Hepatic stellate cell (primary cell): ENCODE measurements around the gene CTNNBL1.
"Not testable (repeated sequence)": the region's sequence is repeated elsewhere in the genome, so short reads cannot be mapped to it uniquely, and the experiment has no call there.

ENCODE experiments used
- DNase-seq: peaks from one replicate; pipeline ENCODE4 v3.0.0; 2011; ENCODE audit warnings: low spot score

Gene CTNNBL1

GRCh38 chr20:37856034-37856433 lies 162.2 kb downstream of the CTNNBL1 start:
- DNase-seq = not testable (repeated sequence)

- DNase-seq = peak; percentile 78
Measured at GRCh38 chr20:37856932-37857660, 163.3 kb downstream of the CTNNBL1 start.

- DNase-seq = no peak
Measured at GRCh38 chr20:37859406-37860171, 165.8 kb downstream of the CTNNBL1 start.

DNA sequence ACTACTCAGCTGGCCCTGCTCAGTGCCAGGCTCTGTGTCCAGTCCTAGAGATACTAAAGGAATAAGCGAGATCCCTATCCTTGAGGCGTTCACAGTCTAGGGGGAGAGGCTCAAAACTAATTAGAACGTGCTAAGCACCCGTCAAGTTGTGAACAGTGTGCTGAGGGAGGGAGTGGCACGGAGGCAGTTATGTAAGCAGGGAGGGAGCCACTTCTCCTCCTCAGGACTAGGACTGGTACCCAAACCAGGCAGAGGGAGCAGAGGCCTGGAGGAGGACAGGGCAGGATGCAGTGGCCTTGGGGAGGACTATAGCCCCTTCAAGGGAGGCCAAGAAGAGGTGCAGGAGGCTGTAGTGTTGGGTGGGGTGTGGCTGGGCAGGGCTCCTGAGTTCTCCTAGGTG lies 169.5 kb downstream of the CTNNBL1 start:
- DNase-seq = no peak

- DNase-seq = no peak
Measured at GRCh38 chr20:37864298-37864697, 170.5 kb downstream of the CTNNBL1 start.

GRCh38 chr20:37866051-37866450 lies 172.2 kb downstream of the CTNNBL1 start:
- no peak for DNase-seq

- DNase-seq = no peak
Measured at GRCh38 chr20:37867289-37868195, 173.7 kb downstream of the CTNNBL1 start.

DNA sequence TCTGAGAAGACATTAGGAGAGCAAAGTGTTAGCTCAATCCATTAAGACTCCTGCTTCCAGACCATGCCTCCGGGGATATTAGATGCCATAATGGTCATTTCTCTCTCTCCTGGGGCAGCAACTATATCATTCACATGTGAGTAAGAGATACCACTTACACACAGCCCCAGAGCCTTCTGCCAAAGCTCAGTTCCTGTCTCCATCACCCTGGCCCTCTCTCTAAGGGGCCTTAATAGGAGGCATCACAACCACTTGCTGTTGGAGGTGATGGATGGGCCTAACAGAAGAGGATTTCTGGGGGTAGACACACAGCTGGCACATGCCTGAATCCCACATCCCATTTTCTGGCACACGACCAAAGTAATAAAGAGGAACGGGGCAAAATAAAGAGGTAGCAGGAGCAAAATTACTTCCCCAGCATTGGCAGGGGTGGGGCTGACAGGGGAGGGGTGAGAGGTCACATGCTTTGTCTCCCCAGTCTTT lies 175.1 kb downstream of the CTNNBL1 start:
- no peak for DNase-seq

DNA sequence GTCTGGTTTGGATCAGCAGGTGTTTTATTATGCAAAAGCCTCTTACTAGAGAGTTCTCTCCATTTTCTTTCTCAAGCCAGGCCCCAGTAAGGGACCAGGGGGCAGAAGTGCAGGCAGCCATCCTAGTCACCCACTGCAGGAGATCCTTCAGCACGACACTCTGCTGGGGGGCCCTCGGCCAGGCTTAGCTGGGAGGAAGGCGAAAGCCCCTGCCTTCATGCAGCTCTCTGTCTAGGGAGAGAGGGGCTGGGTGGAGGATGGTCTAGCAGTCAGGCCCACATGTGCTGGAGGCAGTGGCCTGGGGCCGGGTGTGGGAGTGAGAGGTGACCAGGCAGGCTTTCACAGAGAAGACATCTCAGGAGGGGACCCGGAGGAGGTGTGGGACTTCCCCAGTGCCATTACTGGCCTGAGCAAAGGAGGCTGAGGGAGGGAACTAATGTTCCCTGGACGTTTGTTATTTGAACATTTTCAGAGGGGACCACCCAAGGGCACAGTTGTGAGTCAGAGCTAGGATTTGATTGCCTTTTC lies 175.6 kb downstream of the CTNNBL1 start:
- no peak for DNase-seq

- no peak for DNase-seq
Measured at GRCh38 chr20:37870294-37870693, 176.5 kb downstream of the CTNNBL1 start.

DNA sequence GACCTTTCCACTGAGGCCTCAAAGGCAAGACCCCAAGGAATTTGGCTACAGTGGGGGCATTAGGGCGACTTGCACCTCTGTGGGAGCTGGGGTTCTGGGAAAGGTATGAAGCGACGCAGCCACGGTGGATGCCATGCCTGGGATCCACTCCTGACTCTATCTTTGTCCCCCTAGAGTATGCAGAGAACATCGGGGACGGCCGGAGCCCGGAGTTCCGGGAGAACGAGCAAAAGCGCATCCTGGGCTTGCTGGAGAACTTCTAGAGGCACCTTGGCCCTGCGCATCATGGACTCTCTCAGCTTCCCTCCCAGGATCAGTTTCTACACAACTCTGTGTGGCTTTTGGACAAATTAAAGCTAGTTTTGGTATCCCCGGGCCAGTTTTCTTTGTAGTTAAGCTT lies 177.9 kb downstream of the CTNNBL1 start:
- no peak for DNase-seq

GRCh38 chr20:37872161-37872560 lies 178.3 kb downstream of the CTNNBL1 start:
- DNase-seq = no peak

DNA sequence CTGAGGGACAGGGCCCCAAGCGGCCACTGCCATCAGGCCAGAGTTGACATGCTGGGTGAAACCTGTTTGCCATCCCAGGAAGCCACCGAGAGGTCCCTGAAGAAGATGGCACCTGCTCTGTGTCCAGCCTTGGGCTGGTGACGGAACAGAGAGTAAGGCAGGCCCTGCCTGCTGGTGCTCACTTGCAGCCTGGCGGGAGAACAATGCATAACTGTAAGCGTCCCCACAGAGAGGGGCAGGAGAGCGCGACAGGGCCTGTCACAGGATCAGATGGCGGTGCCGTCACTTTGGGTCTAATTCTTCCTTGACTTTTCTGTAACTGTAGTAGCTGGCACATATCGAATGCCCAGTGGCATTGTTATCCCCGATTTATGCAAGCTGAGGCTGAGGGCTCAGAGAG lies 180.1 kb downstream of the CTNNBL1 start:
- DNase-seq = no peak

GRCh38 chr20:37875460-37876175 lies 181.8 kb downstream of the CTNNBL1 start:
- no peak for DNase-seq

DNA sequence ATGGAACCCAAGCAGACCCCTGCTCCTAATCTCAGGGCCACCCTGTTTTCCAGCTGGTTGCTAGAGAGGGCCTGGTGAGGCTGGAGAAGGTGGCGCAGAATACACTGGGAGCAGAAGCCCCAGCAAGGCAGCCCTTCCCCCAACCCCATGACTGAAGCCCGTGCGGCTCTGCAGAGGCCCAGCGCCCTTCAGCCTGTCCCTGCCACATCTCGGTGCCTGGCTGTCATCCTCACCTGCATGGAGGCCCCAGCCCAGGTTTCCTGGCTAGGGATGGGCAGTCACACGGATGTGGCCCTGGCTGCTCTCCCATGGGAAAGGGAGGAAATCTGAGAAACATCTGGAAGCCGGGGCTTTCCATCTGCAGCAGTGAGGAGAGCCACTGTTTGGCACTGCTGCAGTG lies 183.0 kb downstream of the CTNNBL1 start:
- DNase-seq = no peak

DNA sequence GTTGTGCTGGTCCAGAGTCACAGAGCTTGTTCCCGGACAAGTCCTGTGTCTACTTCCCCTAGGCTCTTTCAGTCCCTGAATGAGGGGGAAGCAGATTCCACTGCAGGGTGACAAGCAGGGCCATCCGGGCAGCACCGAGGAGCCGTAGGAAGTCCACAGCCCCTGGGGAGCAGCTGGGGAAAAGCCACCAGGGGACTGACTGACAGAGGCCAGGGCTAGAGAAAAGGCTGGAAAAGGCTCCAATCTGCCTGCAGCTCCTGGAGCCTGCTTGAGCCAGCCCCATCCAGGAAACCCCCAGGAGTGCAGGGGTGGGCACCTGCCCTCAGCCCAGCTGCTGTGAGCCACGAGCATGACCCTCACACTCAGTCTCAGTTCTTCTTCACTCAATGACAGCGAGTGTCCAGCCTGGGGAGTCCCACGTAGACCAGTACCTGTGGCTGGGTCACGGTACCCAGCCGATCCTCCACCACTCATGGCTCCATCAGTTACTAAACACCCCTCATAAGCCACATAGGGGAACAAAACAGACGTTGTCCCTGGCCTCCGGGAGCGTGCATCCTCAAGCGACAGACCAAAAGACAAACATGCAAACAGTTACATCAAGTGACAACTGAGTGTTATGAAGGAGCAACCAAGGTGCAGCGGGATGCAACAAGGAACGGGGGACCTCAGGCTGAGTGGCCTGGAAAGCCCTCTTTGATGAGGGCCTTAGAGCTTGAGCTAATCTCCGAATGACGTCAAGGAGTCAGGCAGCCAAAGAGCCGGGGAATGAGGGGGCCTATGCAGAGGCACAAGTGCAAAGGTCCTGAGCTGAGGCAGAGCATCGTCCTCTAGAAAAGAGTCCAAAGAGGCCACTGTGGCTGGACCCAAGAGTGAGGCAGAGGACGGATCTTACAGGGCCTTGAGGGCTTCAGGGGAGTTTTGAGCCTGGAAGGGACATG lies 184.3 kb downstream of the CTNNBL1 start:
- no peak for DNase-seq

- DNase-seq = no peak
Measured at GRCh38 chr20:37878835-37879599, 185.2 kb downstream of the CTNNBL1 start.

DNA sequence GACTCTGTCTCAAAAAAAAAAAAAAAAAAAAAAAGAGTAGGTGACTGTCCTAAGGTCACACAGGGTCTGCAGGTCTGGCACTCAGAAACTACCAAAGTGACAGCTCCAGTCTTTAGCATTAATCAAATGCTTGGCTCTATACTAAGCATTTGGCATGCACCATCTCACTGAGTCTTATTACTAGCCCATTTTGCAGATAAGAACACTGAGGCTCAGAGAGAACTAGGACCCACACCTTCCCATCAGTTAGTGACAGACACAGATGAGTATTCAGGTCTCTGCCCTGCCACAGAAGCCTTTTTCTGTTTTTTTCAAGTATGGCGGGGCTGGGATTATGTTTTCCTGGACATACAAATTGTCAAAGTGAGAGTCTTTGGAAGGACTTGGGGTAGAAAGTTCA lies 186.0 kb downstream of the CTNNBL1 start:
- DNase-seq = no peak
